HCT116 (cell line): ENCODE results near the gene DCAF8L1. TPM values are rescaled to one million over a fixed set of nuclear protein-coding genes. Genes with fewer than 3 reads are reported as not detected.
"Not testable (repeated sequence)": the region's sequence is repeated elsewhere in the genome, so short reads cannot be mapped to it uniquely, and the experiment has no call there.

Experiments
- ATAC-seq: fragments of 200-7000 bp; cut with Tn5 transposase; 2 replicates; pipeline ENCODE4 v1.9.1; 2020; ENCODE audit warnings: mild to moderate bottlenecking, moderate library complexity
- BruUV-seq: library from RNA; stranded (reverse); fragments of 400-500 nt; replicated peaks from 2 replicates; lab custom pipeline; 2021; lab: Mats Ljungman, UMichigan
- CTCF ChIA-PET: fragments of 300-600 bp; sonication (Branson Sonifier 250); formaldehyde crosslinking; loops from one replicate; lab custom pipeline; 2021; ENCODE audit warnings: antibody characterized with exemption; lab: Charles Lee
- POLR2A ChIA-PET: fragments of 300-600, 350-600 bp; sonication (Branson Sonifier 250); formaldehyde crosslinking; loops from one replicate; lab custom pipeline; 2021; ENCODE audit warnings: antibody characterized with exemption; lab: Charles Lee
- RAD21 ChIA-PET, 2 experiments: fragments of 300-600 bp; sonication (Branson Sonifier 250); formaldehyde crosslinking; loops; one replicate each; lab custom pipeline; 2023; ENCODE audit warnings: low total read pairs in 2 of 2; ENCODE audit not compliant: uncharacterized antibody in 2 of 2, unreplicated experiment in 2 of 2, low non-redundant PET in 1 of 2; lab: Charles Lee
- DNase-seq: peaks from one replicate; pipeline ENCODE4 v3.0.0-alpha.2; 2010; ENCODE audit warnings: low read depth, low spot score
- H2AFZ ChIP-seq: fragments of 200-600 bp; shearing (Covaris generic), sonication (generic); 2 replicates; pipeline ENCODE4 v1.6.1; 2017; ENCODE audit warnings: low read depth, mixed run types, mixed read lengths, antibody characterized with exemption, low read length; ENCODE audit not compliant: poor library complexity, severe bottlenecking
- H3K27ac ChIP-seq: 2 replicates; pipeline ENCODE4 v1.5.1; 2012; ENCODE audit warnings: low read depth, low read length
- H3K27me3 ChIP-seq: fragments of 200-600 bp; sonication (generic); 2 replicates; pipeline ENCODE4 v1.6.1; 2016; ENCODE audit warnings: mixed run types, low read length, mixed read lengths; ENCODE audit not compliant: insufficient read depth
- H3K36me3 ChIP-seq, 2 experiments: fragments of 200-500 bp in 1 of 2; fragments of 200-600 bp in 1 of 2; sonication (Bioruptor generic) in 1 of 2; sonication (generic) in 1 of 2; 2 replicates each; pipeline versions ENCODE4 v1.5.1 to v1.6.1; 2014 to 2016; ENCODE audit warnings: low read length in 2 of 2, inconsistent platforms in 1 of 2, mixed read lengths in 1 of 2, mixed run types in 1 of 2; ENCODE audit not compliant: insufficient read depth in 2 of 2, control insufficient read depth in 1 of 2
- H3K4me1 ChIP-seq, 2 experiments: fragments of 200-600 bp in 1 of 2; sonication (generic) in 1 of 2; 2 replicates each; pipeline versions ENCODE4 v1.5.1 to v1.6.1; 2012 to 2017; ENCODE audit warnings: low read length in 2 of 2, inconsistent platforms in 1 of 2, mild to moderate bottlenecking in 1 of 2, mixed read lengths in 1 of 2, mixed run types in 1 of 2, moderate library complexity in 1 of 2; ENCODE audit not compliant: insufficient read depth in 2 of 2, control insufficient read depth in 1 of 2
- H3K4me2 ChIP-seq: fragments of 200-600 bp; sonication (generic); 2 replicates; pipeline ENCODE4 v1.6.1; 2017; ENCODE audit warnings: mixed run types, low read length, mixed read lengths
- H3K4me3 ChIP-seq, 2 experiments: fragments of 200-600 bp in 1 of 2; sonication (generic) in 1 of 2; replicated peaks in 1 of 2; 2 replicates each; pipeline ENCODE4 v1.5.1; 2011 to 2016; ENCODE audit warnings: low read length in 2 of 2, control low read depth in 1 of 2, low read depth in 1 of 2, mild to moderate bottlenecking in 1 of 2, mixed read lengths in 1 of 2, mixed run types in 1 of 2
- H3K79me2 ChIP-seq: fragments of 200-600 bp; sonication (generic); 2 replicates; pipeline ENCODE4 v1.6.1; 2017; ENCODE audit warnings: mild to moderate bottlenecking, mixed run types, low read length, moderate library complexity, mixed read lengths; ENCODE audit not compliant: insufficient read depth
- H3K9ac ChIP-seq: fragments of 200-600 bp; sonication (generic); 2 replicates; pipeline ENCODE4 v1.6.1; 2016; ENCODE audit warnings: low read length, mixed read lengths
- H3K9me2 ChIP-seq: fragments of 200-600 bp; sonication (generic), shearing (Covaris generic); 2 replicates; pipeline ENCODE4 v1.6.1; 2017; ENCODE audit warnings: mixed run types, mild to moderate bottlenecking, moderate library complexity; ENCODE audit not compliant: insufficient read depth
- H3K9me3 ChIP-seq, 2 experiments: fragments of 200-500 bp in 1 of 2; fragments of 200-600 bp in 1 of 2; sonication (Bioruptor generic) in 1 of 2; sonication (generic) in 1 of 2; 2 replicates each; pipeline ENCODE4 v1.6.1; 2014 to 2017; ENCODE audit warnings: low read length in 2 of 2, mixed read lengths in 2 of 2, inconsistent platforms in 1 of 2, low read depth in 1 of 2, mild to moderate bottlenecking in 1 of 2, mixed run types in 1 of 2, moderate library complexity in 1 of 2; ENCODE audit not compliant: control insufficient read depth in 1 of 2, insufficient read depth in 1 of 2
- H4K20me1 ChIP-seq: fragments of 200-600 bp; sonication (generic), shearing (Covaris generic); 2 replicates; pipeline ENCODE4 v1.6.1; 2017; ENCODE audit warnings: mixed run types, mild to moderate bottlenecking, moderate library complexity; ENCODE audit not compliant: insufficient read depth
- ATF3 ChIP-seq: IDR thresholded peaks from 2 replicates; pipeline ENCODE4 v1.6.1; 2012
- ELF1 ChIP-seq: IDR thresholded peaks from 2 replicates; pipeline ENCODE4 v1.6.1; 2012; ENCODE audit warnings: low read depth, borderline replicate concordance
- EZH2phosphoT487 ChIP-seq: fragments of 200-600 bp; IDR thresholded peaks from 2 replicates; pipeline ENCODE4 v1.6.1; 2018; ENCODE audit warnings: antibody characterized with exemption, borderline replicate concordance
- JUND ChIP-seq: IDR thresholded peaks from 2 replicates; pipeline ENCODE4 v1.6.1; 2012
- RAD21 ChIP-seq: IDR thresholded peaks from 2 replicates; pipeline ENCODE4 v1.6.1; 2012; ENCODE audit warnings: low read depth, mild to moderate bottlenecking
- TCF7L2 ChIP-seq: IDR thresholded peaks from 2 replicates; pipeline ENCODE4 v1.7.0; 2011; ENCODE audit warnings: borderline replicate concordance, inconsistent platforms; ENCODE audit not compliant: insufficient read depth, insufficient read length; ENCODE audit errors: extremely low read depth
- ZFX ChIP-seq: fragments of 450-650 bp; IDR thresholded peaks from 2 replicates; pipeline ENCODE4 v1.6.1; 2017
- ZNF274 ChIP-seq: fragments of 200-500 bp; sonication (Bioruptor generic); IDR thresholded peaks from 2 replicates; pipeline ENCODE4 v1.6.1; 2014; ENCODE audit warnings: mild to moderate bottlenecking, low read depth, low read length, inconsistent platforms
- intact Hi-C: fragments of 100-400 bp; cut with micrococcal nuclease; formaldehyde crosslinking; loops from 2 replicates; pipeline ENCODE4 v1.10.0; 2022
- total RNA-seq: library from RNA; stranded (reverse); gene quantifications from one replicate; pipeline ENCODE4 v1.2.1, GENCODE V29; 2021; ENCODE audit not compliant: unreplicated experiment
- TF ChIP-seq, protein P1 (sequence below): IDR thresholded peaks from 2 replicates; pipeline ENCODE4 v1.6.1; 2011; ENCODE audit warnings: mild to moderate bottlenecking, low read length, moderate library complexity; ENCODE audit not compliant: insufficient replicate concordance; ENCODE audit errors: extremely low read depth
- TF ChIP-seq, protein P2 (sequence below): IDR thresholded peaks from 2 replicates; pipeline ENCODE4 v1.6.1; 2012; ENCODE audit warnings: low read depth

The DCAF8L1 gene
- total RNA-seq, 1 experiment from 2014 or later, result not detected

DNA sequence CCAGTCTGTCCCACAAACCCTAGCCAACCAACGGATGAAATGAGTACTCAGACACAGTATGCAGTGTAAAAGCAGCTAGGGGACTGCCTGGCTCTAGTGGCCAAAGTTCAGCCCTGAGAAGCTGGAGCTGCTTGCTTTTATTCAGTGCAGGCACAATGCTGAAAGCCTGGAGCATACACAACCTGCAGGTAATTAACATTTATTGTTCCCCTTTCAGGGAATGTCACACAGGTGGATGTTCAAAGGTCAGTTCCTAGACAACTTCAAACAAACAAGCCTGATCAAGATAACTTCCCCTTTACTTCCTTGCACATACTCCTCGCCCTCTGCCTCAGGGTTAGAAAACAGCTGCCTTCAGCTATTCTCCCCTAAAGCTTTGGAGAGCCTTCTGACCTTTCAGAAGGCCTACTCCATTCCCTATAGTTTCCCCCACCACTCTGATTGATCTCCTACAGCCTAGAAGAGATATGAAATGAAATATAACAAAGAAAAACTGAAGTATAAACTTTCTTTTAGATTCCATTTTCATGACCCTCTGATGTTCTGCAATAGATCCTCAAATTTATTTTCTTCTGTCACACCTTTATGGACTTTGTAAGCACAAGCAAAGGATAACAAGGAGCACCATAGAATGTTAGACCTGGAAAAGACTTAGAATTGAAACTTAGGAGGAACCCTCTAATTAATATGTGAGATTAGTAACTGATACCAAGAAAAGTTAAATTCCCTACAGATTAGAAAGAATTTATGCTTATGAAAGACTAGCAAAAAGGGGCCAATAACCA is 6.8 kb upstream of the DCAF8L1 start:
- H3K9me2 ChIP-seq, result no peaks in the 10 kb centered on the region
- no peak for TF ChIP-seq ZNF274
- no peak for TF ChIP-seq EZH2phosphoT487
- no peak for TF ChIP-seq JUND
- TF ChIP-seq ZFX, result no peak
- no peak for TF ChIP-seq ATF3
- no peak for TF ChIP-seq ELF1
- TF ChIP-seq TCF7L2, result no peak
- TF ChIP-seq, protein P1, sequence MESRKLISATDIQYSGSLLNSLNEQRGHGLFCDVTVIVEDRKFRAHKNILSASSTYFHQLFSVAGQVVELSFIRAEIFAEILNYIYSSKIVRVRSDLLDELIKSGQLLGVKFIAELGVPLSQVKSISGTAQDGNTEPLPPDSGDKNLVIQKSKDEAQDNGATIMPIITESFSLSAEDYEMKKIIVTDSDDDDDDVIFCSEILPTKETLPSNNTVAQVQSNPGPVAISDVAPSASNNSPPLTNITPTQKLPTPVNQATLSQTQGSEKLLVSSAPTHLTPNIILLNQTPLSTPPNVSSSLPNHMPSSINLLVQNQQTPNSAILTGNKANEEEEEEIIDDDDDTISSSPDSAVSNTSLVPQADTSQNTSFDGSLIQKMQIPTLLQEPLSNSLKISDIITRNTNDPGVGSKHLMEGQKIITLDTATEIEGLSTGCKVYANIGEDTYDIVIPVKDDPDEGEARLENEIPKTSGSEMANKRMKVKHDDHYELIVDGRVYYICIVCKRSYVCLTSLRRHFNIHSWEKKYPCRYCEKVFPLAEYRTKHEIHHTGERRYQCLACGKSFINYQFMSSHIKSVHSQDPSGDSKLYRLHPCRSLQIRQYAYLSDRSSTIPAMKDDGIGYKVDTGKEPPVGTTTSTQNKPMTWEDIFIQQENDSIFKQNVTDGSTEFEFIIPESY, result no peak
- TF ChIP-seq RAD21, result no peak
- TF ChIP-seq, protein P2, sequence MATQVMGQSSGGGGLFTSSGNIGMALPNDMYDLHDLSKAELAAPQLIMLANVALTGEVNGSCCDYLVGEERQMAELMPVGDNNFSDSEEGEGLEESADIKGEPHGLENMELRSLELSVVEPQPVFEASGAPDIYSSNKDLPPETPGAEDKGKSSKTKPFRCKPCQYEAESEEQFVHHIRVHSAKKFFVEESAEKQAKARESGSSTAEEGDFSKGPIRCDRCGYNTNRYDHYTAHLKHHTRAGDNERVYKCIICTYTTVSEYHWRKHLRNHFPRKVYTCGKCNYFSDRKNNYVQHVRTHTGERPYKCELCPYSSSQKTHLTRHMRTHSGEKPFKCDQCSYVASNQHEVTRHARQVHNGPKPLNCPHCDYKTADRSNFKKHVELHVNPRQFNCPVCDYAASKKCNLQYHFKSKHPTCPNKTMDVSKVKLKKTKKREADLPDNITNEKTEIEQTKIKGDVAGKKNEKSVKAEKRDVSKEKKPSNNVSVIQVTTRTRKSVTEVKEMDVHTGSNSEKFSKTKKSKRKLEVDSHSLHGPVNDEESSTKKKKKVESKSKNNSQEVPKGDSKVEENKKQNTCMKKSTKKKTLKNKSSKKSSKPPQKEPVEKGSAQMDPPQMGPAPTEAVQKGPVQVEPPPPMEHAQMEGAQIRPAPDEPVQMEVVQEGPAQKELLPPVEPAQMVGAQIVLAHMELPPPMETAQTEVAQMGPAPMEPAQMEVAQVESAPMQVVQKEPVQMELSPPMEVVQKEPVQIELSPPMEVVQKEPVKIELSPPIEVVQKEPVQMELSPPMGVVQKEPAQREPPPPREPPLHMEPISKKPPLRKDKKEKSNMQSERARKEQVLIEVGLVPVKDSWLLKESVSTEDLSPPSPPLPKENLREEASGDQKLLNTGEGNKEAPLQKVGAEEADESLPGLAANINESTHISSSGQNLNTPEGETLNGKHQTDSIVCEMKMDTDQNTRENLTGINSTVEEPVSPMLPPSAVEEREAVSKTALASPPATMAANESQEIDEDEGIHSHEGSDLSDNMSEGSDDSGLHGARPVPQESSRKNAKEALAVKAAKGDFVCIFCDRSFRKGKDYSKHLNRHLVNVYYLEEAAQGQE, result no peak
- TF ChIP-seq, all 23 proteins: peak for 0
- DNase-seq, result no peak
- H3K36me3 ChIP-seq, result no peaks in the 10 kb centered on the region
- H3K4me1 ChIP-seq, result no peaks in the 10 kb centered on the region
- H3K4me3 ChIP-seq, result no peak overlapping the region
- CTCF ChIA-PET, result no interaction called here
- no peak overlapping the region for H3K9ac ChIP-seq
- H4K20me1 ChIP-seq, result no peaks in the 10 kb centered on the region
- ATAC-seq, result no peak
- H2AFZ ChIP-seq, result no peak overlapping the region
- no peak overlapping the region for H3K4me2 ChIP-seq
- BruUV-seq, result no TSS peak
- POLR2A ChIA-PET, result no interaction called here
- H3K79me2 ChIP-seq, result no peaks in the 10 kb centered on the region
- intact Hi-C loops, result no loop called here
- no peaks in the 10 kb centered on the region for H3K27me3 ChIP-seq
- H3K9me3 ChIP-seq, result no peaks in the 10 kb centered on the region
- RAD21 ChIA-PET, result no interaction called here
- no peak overlapping the region for H3K27ac ChIP-seq

- H4K20me1 ChIP-seq, H2AFZ ChIP-seq, H3K4me1 ChIP-seq, intact Hi-C loops, H3K9me2 ChIP-seq, BruUV-seq, H3K36me3 ChIP-seq, POLR2A ChIA-PET, H3K9ac ChIP-seq, DNase-seq, CTCF ChIA-PET, H3K79me2 ChIP-seq, RAD21 ChIA-PET, H3K27ac ChIP-seq, H3K27me3 ChIP-seq, H3K9me3 ChIP-seq, H3K4me3 ChIP-seq, H3K4me2 ChIP-seq, ATAC-seq: not testable (repeated sequence)
Measured at GRCh38 chrX:27976934-27977333, 4.3 kb downstream of the DCAF8L1 start.
